Measurements from ENCODE around the gene C3orf49. TPM values are rescaled to one million over a fixed set of nuclear protein-coding genes. Genes with fewer than 3 reads are reported as not detected.

C3orf49 gene
- total RNA-seq, 4 donors from 2014 or later = not detected

DNA sequence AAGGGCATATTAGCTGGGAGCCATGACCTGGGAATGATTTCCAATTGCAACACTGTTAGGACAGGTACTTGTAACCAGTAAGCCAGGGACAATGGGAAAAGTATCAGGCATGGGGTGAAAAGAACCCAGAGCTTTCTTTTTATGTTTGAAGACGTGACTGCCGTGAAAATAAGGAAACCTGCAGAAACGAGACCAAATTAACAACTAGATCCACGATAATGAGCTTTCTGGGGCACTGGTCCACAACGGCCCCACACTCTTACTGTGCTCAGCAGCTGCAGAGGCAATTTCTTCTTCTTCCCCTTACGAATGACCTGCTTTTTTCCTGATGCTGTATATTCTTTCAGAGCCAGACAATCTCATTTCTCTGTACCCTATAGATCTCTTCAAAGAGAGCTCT lies 11.4 kb downstream of the C3orf49 start:
- Histone ChIP-seq H3K4me1 (peaks cover 0 to 21% (median 0%) of the 10 kb centered on the region in 3 donors), H3K27ac (peak overlapping the region in 3 of 4 donors; percentile 21 to 66 (median 63)), H3K36me3 (peaks cover 0 to 66% (median 10%) of the 10 kb centered on the region in 3 donors), H3K27me3 (no peaks in the 10 kb centered on the region), H3K9me3 (no peaks in the 10 kb centered on the region), H3K4me3 (no peak overlapping the region)
- no peak for DNase-seq
- intact Hi-C loops (cut with DNase I) = no loop called here
- WGBS, 2 donors = 41 to 58% methylated on average over 6 of the region's 6 CpGs
- TF ChIP-seq, protein P1, sequence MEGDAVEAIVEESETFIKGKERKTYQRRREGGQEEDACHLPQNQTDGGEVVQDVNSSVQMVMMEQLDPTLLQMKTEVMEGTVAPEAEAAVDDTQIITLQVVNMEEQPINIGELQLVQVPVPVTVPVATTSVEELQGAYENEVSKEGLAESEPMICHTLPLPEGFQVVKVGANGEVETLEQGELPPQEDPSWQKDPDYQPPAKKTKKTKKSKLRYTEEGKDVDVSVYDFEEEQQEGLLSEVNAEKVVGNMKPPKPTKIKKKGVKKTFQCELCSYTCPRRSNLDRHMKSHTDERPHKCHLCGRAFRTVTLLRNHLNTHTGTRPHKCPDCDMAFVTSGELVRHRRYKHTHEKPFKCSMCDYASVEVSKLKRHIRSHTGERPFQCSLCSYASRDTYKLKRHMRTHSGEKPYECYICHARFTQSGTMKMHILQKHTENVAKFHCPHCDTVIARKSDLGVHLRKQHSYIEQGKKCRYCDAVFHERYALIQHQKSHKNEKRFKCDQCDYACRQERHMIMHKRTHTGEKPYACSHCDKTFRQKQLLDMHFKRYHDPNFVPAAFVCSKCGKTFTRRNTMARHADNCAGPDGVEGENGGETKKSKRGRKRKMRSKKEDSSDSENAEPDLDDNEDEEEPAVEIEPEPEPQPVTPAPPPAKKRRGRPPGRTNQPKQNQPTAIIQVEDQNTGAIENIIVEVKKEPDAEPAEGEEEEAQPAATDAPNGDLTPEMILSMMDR (IDR thresholded peaks at IDR 0.05) = no peak
- TF ChIP-seq POLR2A (IDR thresholded peaks at IDR 0.05) = no peak

DNA sequence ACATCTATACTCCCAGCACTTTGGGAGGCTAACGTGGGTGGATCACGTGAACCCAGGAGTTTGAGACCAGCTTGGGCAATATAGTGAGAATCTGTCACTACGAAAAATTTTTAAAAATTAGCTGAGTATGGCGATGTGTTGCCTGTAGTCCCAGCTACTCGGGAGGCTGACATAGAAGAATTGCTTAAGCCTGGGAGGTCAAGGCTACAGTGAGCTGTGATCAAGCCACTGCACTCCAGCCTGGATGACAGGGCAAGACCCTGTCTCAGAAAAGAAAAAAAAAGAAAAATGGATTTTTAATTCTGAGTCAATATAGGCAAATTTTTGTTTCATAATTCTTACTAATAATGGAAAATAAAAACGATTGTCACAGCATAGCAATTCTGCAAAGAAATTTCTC lies 13.3 kb downstream of the C3orf49 start:
- peaks cover 0 to 21% (median 0%) of the 10 kb centered on the region in 3 donors for H3K4me1 ChIP-seq
- H3K4me3 ChIP-seq = no peak overlapping the region
- H3K9me3 ChIP-seq = no peaks in the 10 kb centered on the region
- no peak overlapping the region for H3K27ac ChIP-seq
- no peak for DNase-seq
- H3K36me3 ChIP-seq = peaks cover 0 to 74% (median 10%) of the 10 kb centered on the region in 3 donors
- H3K27me3 ChIP-seq = no peaks in the 10 kb centered on the region
- 76 to 83% methylated on average over 6 of the region's 6 CpGs for WGBS, 2 donors
- intact Hi-C loops (cut with DNase I) = no loop called here
- TF ChIP-seq, protein P1 (IDR thresholded peaks at IDR 0.05) = no peak
- TF ChIP-seq POLR2A (IDR thresholded peaks at IDR 0.05) = no peak

DNA sequence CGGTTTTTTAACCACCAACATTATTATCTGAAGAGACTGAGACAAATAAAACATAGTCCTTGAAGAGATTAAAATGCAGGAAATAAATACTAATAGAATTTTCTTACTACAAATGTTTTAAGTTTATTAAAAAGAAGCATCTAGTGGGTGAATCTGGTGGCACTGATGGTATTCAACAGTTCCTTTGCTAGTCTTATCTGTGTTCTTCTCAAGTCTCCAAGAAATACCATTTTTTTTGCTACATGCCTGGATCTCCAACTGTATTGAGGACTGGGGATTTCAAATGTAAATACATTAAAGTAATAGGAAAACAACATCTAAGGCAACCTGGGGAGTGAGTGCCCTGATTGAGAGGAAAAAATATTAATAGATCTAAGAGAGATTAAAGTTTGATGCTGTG lies 22.6 kb downstream of the C3orf49 start:
- WGBS, 2 donors = 0% methylated on average over 1 of the region's 1 CpG
- Histone ChIP-seq H3K27ac (no peak overlapping the region), H3K9me3 (no peaks in the 10 kb centered on the region), H3K4me3 (no peak overlapping the region), H3K27me3 (no peaks in the 10 kb centered on the region), H3K36me3 (no peaks in the 10 kb centered on the region), H3K4me1 (peaks cover 0 to under 1% (median 0%) of the 10 kb centered on the region in 3 donors)
- TF ChIP-seq, protein P1 (IDR thresholded peaks at IDR 0.05) = no peak
- no peak for TF ChIP-seq POLR2A (IDR thresholded peaks at IDR 0.05)
- intact Hi-C loops (cut with DNase I) = no loop called here
- DNase-seq = no peak

DNA sequence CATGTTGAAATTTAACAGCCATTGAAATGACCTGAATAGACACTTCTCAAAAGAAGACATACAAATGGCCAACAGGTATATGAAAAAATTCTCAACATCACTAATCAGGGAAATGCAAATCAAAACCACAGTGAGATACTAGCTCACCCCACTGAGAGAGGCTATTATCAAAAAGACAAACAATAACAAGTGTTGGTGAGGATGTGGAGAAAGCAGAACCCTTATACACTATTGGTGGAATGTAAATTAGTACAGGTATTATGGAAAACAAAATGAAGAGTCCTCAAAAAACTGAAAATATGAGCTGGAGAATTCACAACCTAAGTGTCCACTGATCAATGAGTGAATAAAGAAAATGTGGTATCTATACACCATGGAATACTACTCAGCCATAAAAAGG lies 23.0 kb downstream of the C3orf49 start:
- no peaks in the 10 kb centered on the region for H3K36me3 ChIP-seq
- H3K27ac ChIP-seq = no peak overlapping the region
- intact Hi-C loops (cut with DNase I) = no loop called here
- H3K4me1 ChIP-seq = peaks cover 0 to 4% (median 0%) of the 10 kb centered on the region in 3 donors
- TF ChIP-seq, protein P1 (IDR thresholded peaks at IDR 0.05) = no peak
- no peak for TF ChIP-seq POLR2A (IDR thresholded peaks at IDR 0.05)
- H3K9me3 ChIP-seq = no peaks in the 10 kb centered on the region
- no peak for DNase-seq
- H3K27me3 ChIP-seq = no peaks in the 10 kb centered on the region
- no peak overlapping the region for H3K4me3 ChIP-seq

DNA sequence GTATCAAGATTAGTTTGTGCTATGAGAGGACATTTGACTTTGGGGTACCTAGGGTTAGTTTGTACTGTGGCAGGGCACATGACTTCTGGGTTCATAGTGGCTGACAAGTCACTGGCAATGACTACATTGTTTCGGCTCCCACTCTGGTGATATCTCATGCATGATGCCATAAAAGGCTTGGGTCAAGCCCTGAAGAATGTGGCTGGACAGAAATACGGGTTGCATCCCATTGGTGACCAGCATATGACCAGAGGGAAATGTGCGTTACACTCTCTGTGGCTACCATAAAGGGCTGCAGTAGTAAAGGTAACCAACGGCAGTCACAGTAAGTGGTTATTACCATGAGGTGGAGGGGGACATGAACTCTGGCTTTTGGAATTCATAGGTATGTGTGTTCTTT lies 26.1 kb downstream of the C3orf49 start:
- peaks cover 0 to 15% (median 0%) of the 10 kb centered on the region in 3 donors for H3K4me1 ChIP-seq
- H3K9me3 ChIP-seq = no peaks in the 10 kb centered on the region
- no peaks in the 10 kb centered on the region for H3K27me3 ChIP-seq
- intact Hi-C loops (cut with DNase I) = no loop called here
- 57 to 100% methylated on average over 2 to 4 of the region's 4 CpGs for WGBS, 2 donors
- no peak overlapping the region for H3K27ac ChIP-seq
- no peak for DNase-seq
- H3K4me3 ChIP-seq = no peak overlapping the region
- no peak for TF ChIP-seq POLR2A (IDR thresholded peaks at IDR 0.05)
- TF ChIP-seq, protein P1 (IDR thresholded peaks at IDR 0.05) = no peak
- no peaks in the 10 kb centered on the region for H3K36me3 ChIP-seq

Data from esophagus squamous epithelium (tissue), 5 donors.